Lower lobe of right lung (tissue), 2 donors: ENCODE data around the gene RTEL1. TPM values are rescaled to one million over a fixed set of nuclear protein-coding genes. Genes with fewer than 3 reads are reported as not detected.
A peak's percentile ranks its signal among the peaks of the same experiment; 100 is the strongest.
"Not testable (repeated sequence)": the region's sequence is repeated elsewhere in the genome, so short reads cannot be mapped to it uniquely, and the experiment has no call there.

Experiments
- ATAC-seq, 2 donors: fragments of 200-7000 bp; cut with Tn5 transposase; one replicate each; pipeline ENCODE4 v1.9.1; 2020 to 2022; ENCODE audit warnings: mild to moderate bottlenecking in 2 of 2, moderate library complexity in 2 of 2
- DNase-seq: peaks from one replicate; pipeline ENCODE4 v3.0.0-alpha.2; 2020
- H3K27ac ChIP-seq: fragments of 200-600 bp; one replicate; pipeline ENCODE4 v1.8.0; 2022
- H3K27me3 ChIP-seq: fragments of 200-600 bp; one replicate; pipeline ENCODE4 v1.8.0; 2022; ENCODE audit warnings: low read depth
- H3K36me3 ChIP-seq: fragments of 200-600 bp; one replicate; pipeline ENCODE4 v1.8.0; 2022; ENCODE audit warnings: mild to moderate bottlenecking
- H3K4me1 ChIP-seq: fragments of 200-600 bp; one replicate; pipeline ENCODE4 v1.8.0; 2022
- H3K4me3 ChIP-seq: fragments of 200-600 bp; one replicate; pipeline ENCODE4 v1.8.0; 2022; ENCODE audit warnings: mild to moderate bottlenecking
- H3K9me3 ChIP-seq: fragments of 200-600 bp; one replicate; pipeline ENCODE4 v1.8.0; 2022
- intact Hi-C: fragments of 100-400 bp; cut with DNase I; formaldehyde crosslinking; loops from one replicate; pipeline ENCODE4 v1.11.0; 2022
- total RNA-seq: library from RNA; stranded (reverse); fragmentation: NEBNext Ultra II Directional; extraction: Animal tissue kit (Norgen Biotek cat#: 25700); gene quantifications from one replicate; pipeline ENCODE4 v1.2.1, GENCODE V29; 2021
- TF ChIP-seq, protein P1 (sequence below): fragments of 200-600 bp; IDR thresholded peaks from one replicate; pipeline ENCODE4 v1.8.0; 2022; ENCODE audit warnings: antibody characterized with exemption, mild to moderate bottlenecking
- donor health status: DM: no; HTN: yes; CAD: no; lungs with severe emphysema.

The RTEL1 gene
- total RNA-seq, 1 donor from 2014 or later = 23.8 TPM

DNA sequence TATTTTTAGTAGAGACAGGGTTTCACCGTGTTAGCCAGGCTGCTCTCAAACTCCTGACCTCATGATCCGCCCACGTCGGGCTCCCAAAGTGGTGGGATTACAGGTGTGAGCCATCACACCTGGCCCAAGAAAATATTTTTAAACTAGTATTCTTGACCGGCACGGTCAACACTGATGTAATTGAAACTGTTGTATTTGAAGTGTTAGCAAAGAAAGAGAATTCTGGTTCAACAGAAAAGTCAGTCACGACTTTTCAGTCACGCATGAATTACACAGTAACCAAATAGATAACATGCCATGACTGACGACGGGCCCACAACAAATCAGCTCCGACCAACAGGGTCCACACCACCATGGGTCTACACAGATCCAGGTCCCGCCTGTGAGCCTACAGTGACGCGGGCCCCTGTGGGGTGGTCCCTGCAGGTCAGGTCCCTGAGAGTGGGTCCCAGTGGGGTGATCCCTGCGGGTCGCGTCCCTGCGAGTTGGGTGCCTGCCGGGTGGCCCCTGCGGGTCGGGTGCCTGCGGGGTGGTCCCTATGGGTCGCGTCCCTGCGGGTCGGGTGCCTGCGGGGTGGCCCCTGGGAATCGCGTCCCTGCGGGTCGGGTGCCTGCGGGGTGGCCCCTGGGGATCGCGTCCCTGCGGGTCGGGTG is 32.2 kb upstream of the RTEL1 start:
- peaks cover 22% of the 10 kb centered on the region for H3K4me1 ChIP-seq
- no peaks in the 10 kb centered on the region for H3K9me3 ChIP-seq
- no peaks in the 10 kb centered on the region for H3K27me3 ChIP-seq
- TF ChIP-seq, protein P1, sequence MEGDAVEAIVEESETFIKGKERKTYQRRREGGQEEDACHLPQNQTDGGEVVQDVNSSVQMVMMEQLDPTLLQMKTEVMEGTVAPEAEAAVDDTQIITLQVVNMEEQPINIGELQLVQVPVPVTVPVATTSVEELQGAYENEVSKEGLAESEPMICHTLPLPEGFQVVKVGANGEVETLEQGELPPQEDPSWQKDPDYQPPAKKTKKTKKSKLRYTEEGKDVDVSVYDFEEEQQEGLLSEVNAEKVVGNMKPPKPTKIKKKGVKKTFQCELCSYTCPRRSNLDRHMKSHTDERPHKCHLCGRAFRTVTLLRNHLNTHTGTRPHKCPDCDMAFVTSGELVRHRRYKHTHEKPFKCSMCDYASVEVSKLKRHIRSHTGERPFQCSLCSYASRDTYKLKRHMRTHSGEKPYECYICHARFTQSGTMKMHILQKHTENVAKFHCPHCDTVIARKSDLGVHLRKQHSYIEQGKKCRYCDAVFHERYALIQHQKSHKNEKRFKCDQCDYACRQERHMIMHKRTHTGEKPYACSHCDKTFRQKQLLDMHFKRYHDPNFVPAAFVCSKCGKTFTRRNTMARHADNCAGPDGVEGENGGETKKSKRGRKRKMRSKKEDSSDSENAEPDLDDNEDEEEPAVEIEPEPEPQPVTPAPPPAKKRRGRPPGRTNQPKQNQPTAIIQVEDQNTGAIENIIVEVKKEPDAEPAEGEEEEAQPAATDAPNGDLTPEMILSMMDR = no peak
- ATAC-seq (peak in 1 of 2 donors; percentile 2), DNase-seq (peak; percentile 44)
- H3K36me3 ChIP-seq = no peaks in the 10 kb centered on the region
- intact Hi-C loops = no loop called here
- H3K27ac ChIP-seq = peak overlapping the region; percentile 96
- H3K4me3 ChIP-seq = peak overlapping the region; percentile 69

DNA sequence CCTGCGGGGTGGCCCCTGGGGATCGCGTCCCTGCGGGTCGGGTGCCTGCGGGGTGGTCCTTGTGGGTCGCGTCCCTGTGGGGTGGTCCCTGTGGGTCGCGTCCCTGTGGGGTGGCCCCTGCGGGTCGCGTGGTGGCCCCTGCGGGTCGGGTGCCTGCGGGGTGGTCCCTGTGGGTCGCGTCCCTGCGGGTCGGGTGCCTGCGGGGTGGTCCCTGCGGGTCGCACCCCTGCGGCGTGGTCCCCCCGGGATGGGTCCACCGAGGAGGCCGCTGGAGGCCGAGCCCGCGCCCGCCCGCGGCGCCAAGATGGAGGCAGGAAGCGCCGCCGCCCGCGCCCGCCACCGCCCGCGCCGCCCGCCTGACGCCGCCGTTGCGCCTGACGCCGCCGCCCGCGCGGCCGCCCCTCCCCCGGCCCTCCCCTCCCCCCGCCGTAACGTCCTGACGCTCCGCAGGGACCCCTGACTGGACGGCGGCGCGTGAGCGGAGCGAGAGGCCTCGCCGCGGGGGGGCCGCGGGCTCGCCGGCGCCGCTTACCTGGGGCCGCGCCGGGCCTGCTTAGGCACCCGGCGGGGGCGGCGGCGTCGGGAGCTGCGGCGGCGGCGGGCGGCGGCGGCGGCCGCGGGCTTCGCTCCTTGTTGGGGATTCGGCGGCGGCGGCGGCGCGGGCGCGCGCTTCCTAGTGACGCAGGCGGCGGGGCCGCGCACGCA is 31.5 kb upstream of the RTEL1 start, which contains the start of gene GMEB2:
Gene GMEB2 (minus strand): TSS at position 678 of the 705 bp plus-strand sequence. CDS start 7,704 bp downstream, outside the sequence.
- intact Hi-C loops = no loop called here
- Histone ChIP-seq H3K9me3 (no peaks in the 10 kb centered on the region), H3K36me3 (no peaks in the 10 kb centered on the region), H3K27me3 (no peaks in the 10 kb centered on the region), H3K4me3 (peak within 1 kb of the TSS; percentile 98), H3K27ac (peak within 1 kb of the TSS; percentile 96), H3K4me1 (peaks cover 27% of the 10 kb centered on the region)
- DNase-seq (peak; percentile 83), ATAC-seq (peak; percentile 44 to 57)
- TF ChIP-seq, protein P1 = no peak

DNA sequence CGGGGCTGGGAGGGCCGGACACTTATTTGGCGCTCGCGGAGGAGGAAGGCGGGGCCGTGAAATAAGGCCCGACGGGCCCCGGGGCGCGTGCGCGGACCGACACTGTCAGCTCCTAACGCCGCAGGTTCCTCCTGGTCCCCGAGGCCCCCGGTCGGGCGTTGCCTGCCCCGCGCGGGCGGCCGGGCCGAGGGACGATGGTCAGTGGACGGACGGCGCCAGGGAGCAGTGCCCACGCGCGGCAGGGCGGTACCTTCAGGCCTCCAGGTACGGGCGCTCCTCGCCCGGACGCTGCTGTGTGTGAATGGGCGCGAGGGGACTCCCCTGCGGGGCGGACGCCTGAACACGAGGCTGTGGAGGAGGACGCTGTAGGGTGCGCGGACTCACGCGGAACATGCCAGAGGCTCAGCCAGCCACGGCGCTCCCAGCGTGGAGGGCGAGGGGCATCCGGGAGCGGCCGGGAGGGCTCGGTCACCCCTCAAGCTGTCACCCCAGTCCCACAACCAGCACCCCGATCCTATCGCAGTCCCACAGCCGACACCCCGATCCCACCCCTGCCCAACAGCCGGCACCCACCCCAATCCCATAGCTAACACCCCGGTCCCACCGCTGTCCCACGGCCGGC is 30.9 kb upstream of the RTEL1 start:
- DNase-seq = peak; percentile 97

DNA sequence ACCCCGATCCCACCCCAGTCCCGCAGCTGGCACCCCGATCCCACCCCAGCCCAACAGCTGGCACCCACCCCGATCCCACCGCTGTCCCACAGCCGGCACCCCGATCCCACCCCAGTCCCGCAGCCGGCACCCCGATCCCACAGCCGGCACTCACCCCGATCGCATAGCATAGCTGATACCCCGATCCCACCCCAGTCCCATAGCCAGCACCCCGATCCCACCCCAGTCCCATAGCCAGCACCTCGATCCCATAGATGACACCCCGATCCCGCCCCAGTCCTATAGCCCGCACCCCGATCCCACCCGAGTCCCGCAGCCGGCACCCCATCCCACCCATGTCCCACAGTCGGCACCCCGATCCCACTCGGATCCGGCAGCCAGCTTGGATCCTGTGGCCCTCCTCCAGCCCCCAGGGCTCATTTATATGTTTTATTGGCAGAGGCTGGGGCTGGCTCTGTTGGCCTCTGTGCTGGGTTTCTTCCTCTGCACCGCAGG is 30.3 kb upstream of the RTEL1 start:
- TF ChIP-seq, protein P1 = no peak
- Histone ChIP-seq H3K4me1 (peaks cover 27% of the 10 kb centered on the region), H3K27me3 (no peaks in the 10 kb centered on the region), H3K27ac (peak overlapping the region; percentile 96), H3K36me3 (no peaks in the 10 kb centered on the region), H3K9me3 (no peaks in the 10 kb centered on the region), H3K4me3 (peak overlapping the region; percentile 98)
- DNase-seq = no peak
- ATAC-seq = peak; percentile 4 to 18
- intact Hi-C loops = no loop called here

More for the DNA sequence above, 30.9 kb upstream of the RTEL1 start:
- Histone ChIP-seq H3K36me3 (no peaks in the 10 kb centered on the region), H3K27me3 (no peaks in the 10 kb centered on the region), H3K27ac (peak overlapping the region; percentile 96), H3K4me3 (peak overlapping the region; percentile 98), H3K9me3 (no peaks in the 10 kb centered on the region), H3K4me1 (peaks cover 27% of the 10 kb centered on the region)
- intact Hi-C loops = no loop called here
- TF ChIP-seq, protein P1 = no peak
- peak; percentile 93 to 97 for ATAC-seq

DNA sequence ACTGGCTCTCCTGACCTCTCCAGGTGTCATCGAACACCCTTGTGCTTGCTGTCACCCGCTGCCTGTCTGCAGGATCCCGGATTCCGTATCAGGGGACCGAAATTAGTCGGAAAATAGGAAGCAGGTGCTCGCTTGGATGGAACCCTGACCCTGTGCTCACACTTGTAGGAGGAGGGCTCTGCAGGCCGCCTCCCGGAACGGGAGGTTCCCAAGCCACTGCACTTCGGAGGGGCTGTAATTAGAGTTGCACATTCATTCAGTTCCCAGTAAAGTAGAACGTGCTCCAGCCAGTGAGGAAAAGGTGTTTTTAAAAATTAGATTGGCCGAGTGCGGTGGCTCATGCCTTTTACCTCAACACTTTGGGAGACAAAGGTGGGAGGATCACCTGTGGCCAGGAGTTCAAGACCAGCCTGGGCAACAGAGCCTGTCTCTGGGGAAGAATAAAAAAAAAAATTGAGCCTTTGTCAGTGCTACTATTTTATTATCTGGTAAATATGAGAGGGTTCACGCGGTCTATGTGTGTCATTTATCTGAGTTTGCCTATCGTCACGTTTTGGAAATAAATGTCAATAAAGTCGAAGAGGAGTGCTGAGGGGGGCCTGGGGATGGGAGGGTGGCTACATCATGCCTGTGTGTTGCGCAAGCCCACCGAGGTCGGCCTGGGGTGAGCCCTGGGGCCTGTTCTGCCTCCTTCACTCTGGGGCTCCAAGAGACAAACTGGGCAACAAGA is 29.7 kb upstream of the RTEL1 start:
- H3K4me1 ChIP-seq = peaks cover 27% of the 10 kb centered on the region
- TF ChIP-seq, protein P1 = no peak
- no peaks in the 10 kb centered on the region for H3K9me3 ChIP-seq
- DNase-seq (peak; percentile 65), ATAC-seq (peak; percentile 67 to 75)
- intact Hi-C loops = no loop called here
- no peaks in the 10 kb centered on the region for H3K27me3 ChIP-seq
- peak overlapping the region; percentile 98 for H3K4me3 ChIP-seq
- peak overlapping the region; percentile 96 for H3K27ac ChIP-seq
- H3K36me3 ChIP-seq = no peaks in the 10 kb centered on the region

DNA sequence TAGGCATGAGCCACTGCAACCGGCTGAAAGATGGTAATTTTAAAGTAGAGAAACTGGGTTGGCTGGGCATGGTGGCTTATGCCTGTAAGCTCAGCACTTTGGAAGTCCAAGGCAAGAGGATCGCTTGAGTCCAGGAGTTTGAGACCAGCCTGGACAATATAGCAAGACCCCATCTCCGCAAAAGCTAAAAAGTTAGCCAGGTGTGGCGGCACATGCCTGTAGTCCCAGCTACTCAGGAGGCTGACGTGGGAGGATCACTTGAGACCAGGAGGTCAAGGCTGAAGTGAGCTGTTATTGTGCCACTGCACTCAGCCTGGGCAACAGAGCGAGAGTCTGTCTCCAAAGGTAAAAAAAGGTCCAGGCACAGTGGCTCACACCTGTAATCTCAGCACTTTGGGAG is 27.2 kb upstream of the RTEL1 start:
- not testable (repeated sequence) for ATAC-seq
- peaks cover 32% of the 10 kb centered on the region for H3K4me1 ChIP-seq

DNA sequence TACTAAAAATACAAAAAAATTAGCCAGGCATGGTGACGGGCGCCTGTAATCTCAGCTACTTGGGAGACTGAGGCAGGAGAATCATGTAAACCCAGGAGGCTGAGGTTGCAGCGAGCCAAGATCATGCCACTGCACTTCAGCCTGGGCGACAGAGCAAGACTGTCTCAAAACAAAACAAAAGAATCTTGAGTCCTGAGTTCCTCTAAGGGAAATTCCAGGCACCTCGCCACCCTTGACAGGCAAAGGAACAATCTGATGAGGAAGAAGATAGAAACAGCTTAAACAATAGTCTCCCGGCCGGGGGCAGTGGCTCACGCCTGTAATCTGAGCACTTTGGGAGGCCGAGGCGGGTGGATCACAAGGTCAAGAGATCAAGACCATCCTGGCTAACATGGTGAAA is 26.7 kb upstream of the RTEL1 start:
- H3K9me3 ChIP-seq, intact Hi-C loops, H3K27me3 ChIP-seq, ATAC-seq, DNase-seq, H3K36me3 ChIP-seq, H3K4me3 ChIP-seq: not testable (repeated sequence)
- Histone ChIP-seq H3K4me1 (peaks cover 33% of the 10 kb centered on the region), H3K27ac (peak overlapping the region; percentile 50)

More for the DNA sequence above, 27.2 kb upstream of the RTEL1 start:
- H3K4me3 ChIP-seq, H3K27me3 ChIP-seq, H3K9me3 ChIP-seq, intact Hi-C loops, H3K36me3 ChIP-seq: not testable (repeated sequence)
- peak overlapping the region; percentile 50 for H3K27ac ChIP-seq
- DNase-seq = peak; percentile 1
